Activated CD4-positive, alpha-beta T cell treated with anti-CD3 and anti-CD28 coated beads, Interleukin-2, amount 10 ng/mL, durations not matched to agents 24 days and 14 days (primary cell): ENCODE measurements around the gene ZNF765. TPM values are rescaled to one million over a fixed set of nuclear protein-coding genes. Genes with fewer than 3 reads are reported as not detected.
A peak's percentile ranks its signal among the peaks of the same experiment; 100 is the strongest.
"Not testable (repeated sequence)": the region's sequence is repeated elsewhere in the genome, so short reads cannot be mapped to it uniquely, and the experiment has no call there.

Experiments
- DNase-seq: peaks from one replicate; pipeline ENCODE4 v3.0.0; 2022
- H3K27ac Mint-ChIP-seq: one replicate; pipeline ENCODE4 v1.8.0; 2022; ENCODE audit warnings: mild to moderate bottlenecking, mixed read lengths
- H3K27me3 Mint-ChIP-seq: one replicate; pipeline ENCODE4 v1.8.0; 2022; ENCODE audit warnings: mixed read lengths
- H3K36me3 Mint-ChIP-seq: one replicate; pipeline ENCODE4 v1.8.0; 2022; ENCODE audit warnings: low read depth, mild to moderate bottlenecking, mixed read lengths
- H3K4me1 Mint-ChIP-seq: one replicate; pipeline ENCODE4 v1.8.0; 2021; ENCODE audit warnings: mixed read lengths
- H3K4me3 Mint-ChIP-seq: one replicate; pipeline ENCODE4 v1.8.0; 2022; ENCODE audit warnings: mild to moderate bottlenecking, moderate library complexity, mixed read lengths
- H3K9me3 Mint-ChIP-seq: one replicate; pipeline ENCODE4 v1.8.0; 2021; ENCODE audit warnings: mixed read lengths
- intact Hi-C: fragments of 100-400 bp; cut with micrococcal nuclease; formaldehyde crosslinking; loops from one replicate; pipeline ENCODE4 v1.15.1; 2023
- total RNA-seq: library from RNA; stranded (reverse); gene quantifications from 2 replicates; pipeline ENCODE4 v1.2.3, GENCODE V29; 2022

The ZNF765 gene
- 11.0 and 11.8 TPM in 2 replicates for total RNA-seq

GRCh38 chr19:53394974-53395839 is at the start of gene ZNF765:
TSS of gene ZNF765 (plus strand) at chr19:53395149. CDS start at chr19:53398016, 2,867 bp downstream.
- H3K27ac Mint-ChIP-seq = peak within 1 kb of the TSS; percentile 93
- H3K4me3 Mint-ChIP-seq = peak within 1 kb of the TSS; percentile 94
- peak; percentile 99 for DNase-seq
- peaks cover 16% of the 10 kb centered on the region for H3K4me1 Mint-ChIP-seq
- intact Hi-C loops = loop anchor here (1.0 to 10.0 kb wide), 5 partner anchors 30 to 292 kb away; partner anchors contain the start of genes ZNF160, ZNF525 and ZNF665
- no peaks in the 10 kb centered on the region for H3K27me3 Mint-ChIP-seq
- peaks cover 40% of the 10 kb centered on the region for H3K36me3 Mint-ChIP-seq
- peaks cover 19% of the 10 kb centered on the region for H3K9me3 Mint-ChIP-seq

GRCh38 chr19:53355739-53356138 is 39.2 kb upstream of the ZNF765 start:
- intact Hi-C loops = no loop called here
- DNase-seq = no peak
- H3K27ac Mint-ChIP-seq = no peak overlapping the region
- peaks cover 39% of the 10 kb centered on the region for H3K9me3 Mint-ChIP-seq
- no peaks in the 10 kb centered on the region for H3K4me1 Mint-ChIP-seq
- H3K36me3 Mint-ChIP-seq = peaks cover 53% of the 10 kb centered on the region
- no peak overlapping the region for H3K4me3 Mint-ChIP-seq
- H3K27me3 Mint-ChIP-seq = no peaks in the 10 kb centered on the region

GRCh38 chr19:53357821-53358581 is 36.9 kb upstream of the ZNF765 start:
- H3K4me1 Mint-ChIP-seq = no peaks in the 10 kb centered on the region
- intact Hi-C loops = no loop called here
- H3K9me3 Mint-ChIP-seq = peaks cover 32% of the 10 kb centered on the region
- DNase-seq = no peak
- H3K27me3 Mint-ChIP-seq = no peaks in the 10 kb centered on the region
- H3K4me3 Mint-ChIP-seq = no peak overlapping the region
- peaks cover 30% of the 10 kb centered on the region for H3K36me3 Mint-ChIP-seq
- no peak overlapping the region for H3K27ac Mint-ChIP-seq

- intact Hi-C loops, H3K4me3 Mint-ChIP-seq: not testable (repeated sequence)
Measured at GRCh38 chr19:53360056-53360455, 34.9 kb upstream of the ZNF765 start.

GRCh38 chr19:53365134-53365898 is 29.6 kb upstream of the ZNF765 start, which contains the start of gene ZNF525:
TSS of gene ZNF525 (plus strand) at chr19:53365705. CDS start at chr19:53372282, 6,577 bp downstream.
- intact Hi-C loops = loop anchor here (1.0 kb wide), 4 partner anchors 30 to 262 kb away; partner anchors contain the start of genes ZNF160, ZNF765 and ZNF845
- no peaks in the 10 kb centered on the region for H3K27me3 Mint-ChIP-seq
- H3K4me1 Mint-ChIP-seq = peaks cover 15% of the 10 kb centered on the region
- peak; percentile 99 for DNase-seq
- peaks cover 19% of the 10 kb centered on the region for H3K9me3 Mint-ChIP-seq
- peaks cover 28% of the 10 kb centered on the region for H3K36me3 Mint-ChIP-seq
- H3K4me3 Mint-ChIP-seq = peak within 1 kb of the TSS; percentile 95
- peak within 1 kb of the TSS; percentile 95 for H3K27ac Mint-ChIP-seq

More at GRCh38 chr19:53360056-53360455, 34.9 kb upstream of the ZNF765 start:
- not testable (repeated sequence) for H3K4me1 Mint-ChIP-seq, H3K27ac Mint-ChIP-seq, H3K27me3 Mint-ChIP-seq, DNase-seq
- peaks cover 18% of the 10 kb centered on the region for H3K36me3 Mint-ChIP-seq
- H3K9me3 Mint-ChIP-seq = peaks cover 21% of the 10 kb centered on the region

- H3K4me1 Mint-ChIP-seq = peaks cover 15% of the 10 kb centered on the region
- H3K9me3 Mint-ChIP-seq = peaks cover 22% of the 10 kb centered on the region
- DNase-seq = no peak
- peak overlapping the region; percentile 95 for H3K27ac Mint-ChIP-seq
- intact Hi-C loops = loop anchor here (1.0 kb wide), 4 partner anchors 29 to 263 kb away; partner anchors contain the start of genes ZNF160, ZNF765 and ZNF845
- no peaks in the 10 kb centered on the region for H3K27me3 Mint-ChIP-seq
- H3K4me3 Mint-ChIP-seq = peak overlapping the region; percentile 95
- H3K36me3 Mint-ChIP-seq = peaks cover 35% of the 10 kb centered on the region
Measured at GRCh38 chr19:53365899-53366493, 29.0 kb upstream of the ZNF765 start.

- peaks cover 28% of the 10 kb centered on the region for H3K9me3 Mint-ChIP-seq
- no peak for DNase-seq
- intact Hi-C loops = no loop called here
Measured at GRCh38 chr19:53372196-53372595, 22.8 kb upstream of the ZNF765 start.

GRCh38 chr19:53374288-53374687 is 20.7 kb upstream of the ZNF765 start:
- intact Hi-C loops = no loop called here
- no peak for DNase-seq
- Mint-ChIP-seq H3K9me3 (peaks cover 24% of the 10 kb centered on the region), H3K27ac (no peak overlapping the region), H3K27me3 (no peaks in the 10 kb centered on the region), H3K36me3 (peaks cover 86% of the 10 kb centered on the region), H3K4me1 (no peaks in the 10 kb centered on the region), H3K4me3 (no peak overlapping the region)

More at GRCh38 chr19:53372196-53372595, 22.8 kb upstream of the ZNF765 start:
- Mint-ChIP-seq H3K27me3 (no peaks in the 10 kb centered on the region), H3K36me3 (peaks cover 84% of the 10 kb centered on the region), H3K4me3 (no peak overlapping the region), H3K4me1 (peaks cover 4% of the 10 kb centered on the region), H3K27ac (no peak overlapping the region)

- Mint-ChIP-seq H3K36me3 (peaks cover 88% of the 10 kb centered on the region), H3K9me3 (peaks cover 24% of the 10 kb centered on the region), H3K27me3 (no peaks in the 10 kb centered on the region), H3K27ac (no peak overlapping the region), H3K4me3 (no peak overlapping the region), H3K4me1 (no peaks in the 10 kb centered on the region)
- intact Hi-C loops = no loop called here
- DNase-seq = no peak
Measured at GRCh38 chr19:53374743-53375142, 20.2 kb upstream of the ZNF765 start.

- Mint-ChIP-seq H3K9me3 (peaks cover 43% of the 10 kb centered on the region), H3K27me3 (no peaks in the 10 kb centered on the region), H3K36me3 (peaks cover 91% of the 10 kb centered on the region), H3K4me3 (no peak overlapping the region), H3K4me1 (no peaks in the 10 kb centered on the region), H3K27ac (no peak overlapping the region)
- intact Hi-C loops = no loop called here
- no peak for DNase-seq
Measured at GRCh38 chr19:53381376-53381775, 13.6 kb upstream of the ZNF765 start.

GRCh38 chr19:53388168-53388567 is 6.8 kb upstream of the ZNF765 start:
- no peak overlapping the region for H3K4me3 Mint-ChIP-seq
- no peaks in the 10 kb centered on the region for H3K27me3 Mint-ChIP-seq
- H3K27ac Mint-ChIP-seq = no peak overlapping the region
- no peak for DNase-seq
- H3K9me3 Mint-ChIP-seq = peaks cover 39% of the 10 kb centered on the region
- no peaks in the 10 kb centered on the region for H3K4me1 Mint-ChIP-seq
- H3K36me3 Mint-ChIP-seq = peaks cover 39% of the 10 kb centered on the region
- intact Hi-C loops = no loop called here

GRCh38 chr19:53388904-53389303 is 6.0 kb upstream of the ZNF765 start:
- DNase-seq = no peak
- Mint-ChIP-seq H3K9me3 (peaks cover 35% of the 10 kb centered on the region), H3K36me3 (peaks cover 35% of the 10 kb centered on the region), H3K4me3 (no peak overlapping the region), H3K4me1 (no peaks in the 10 kb centered on the region), H3K27ac (no peak overlapping the region), H3K27me3 (no peaks in the 10 kb centered on the region)
- intact Hi-C loops = no loop called here

- DNase-seq = no peak
- Mint-ChIP-seq H3K27me3 (no peaks in the 10 kb centered on the region), H3K4me1 (peaks cover 1% of the 10 kb centered on the region), H3K36me3 (peaks cover 35% of the 10 kb centered on the region), H3K9me3 (peaks cover 33% of the 10 kb centered on the region), H3K27ac (no peak overlapping the region), H3K4me3 (no peak overlapping the region)
- intact Hi-C loops = no loop called here
Measured at GRCh38 chr19:53389571-53389970, 5.4 kb upstream of the ZNF765 start.
